GM23248 (cell line): Measurements from ENCODE around the gene GSTM5.

ENCODE experiments used
- EZH2 ChIP-seq: fragments of 200-600 bp; sonication (generic); IDR thresholded peaks from 2 replicates; pipeline ENCODE4 v1.6.1; 2018; ENCODE audit warnings: antibody characterized with exemption, mild to moderate bottlenecking; ENCODE audit not compliant: insufficient read depth, poor library complexity, severe bottlenecking
- EZH2phosphoT487 ChIP-seq: fragments of 200-600 bp; sonication (generic); IDR thresholded peaks from 2 replicates; pipeline ENCODE4 v1.6.1; 2018; ENCODE audit warnings: antibody characterized with exemption, moderate library complexity, mild to moderate bottlenecking, low read depth; ENCODE audit not compliant: insufficient read depth

- TF ChIP-seq EZH2 (no peak), EZH2phosphoT487 (no peak)
Measured at GRCh38 chr1:109726728-109727373, 14.8 kb downstream of the GSTM5 start.
